Stimulated activated CD4-positive, alpha-beta T cell treated with anti-CD3 and anti-CD28 coated beads, TNF-alpha, amount 100 ng/mL, for 4 hours (primary cell): ENCODE data around the gene TIRAP.
A peak's percentile ranks its signal among the peaks of the same experiment; 100 is the strongest.
"Not testable (repeated sequence)": the region's sequence is repeated elsewhere in the genome, so short reads cannot be mapped to it uniquely, and the experiment has no call there.

Source experiments
- DNase-seq, 3 experiments: peaks; one replicate each; pipeline ENCODE4 v3.0.0-alpha.2; 2020; ENCODE audit warnings: low read depth in 3 of 3

Gene TIRAP, protein sequence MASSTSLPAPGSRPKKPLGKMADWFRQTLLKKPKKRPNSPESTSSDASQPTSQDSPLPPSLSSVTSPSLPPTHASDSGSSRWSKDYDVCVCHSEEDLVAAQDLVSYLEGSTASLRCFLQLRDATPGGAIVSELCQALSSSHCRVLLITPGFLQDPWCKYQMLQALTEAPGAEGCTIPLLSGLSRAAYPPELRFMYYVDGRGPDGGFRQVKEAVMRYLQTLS

DNA sequence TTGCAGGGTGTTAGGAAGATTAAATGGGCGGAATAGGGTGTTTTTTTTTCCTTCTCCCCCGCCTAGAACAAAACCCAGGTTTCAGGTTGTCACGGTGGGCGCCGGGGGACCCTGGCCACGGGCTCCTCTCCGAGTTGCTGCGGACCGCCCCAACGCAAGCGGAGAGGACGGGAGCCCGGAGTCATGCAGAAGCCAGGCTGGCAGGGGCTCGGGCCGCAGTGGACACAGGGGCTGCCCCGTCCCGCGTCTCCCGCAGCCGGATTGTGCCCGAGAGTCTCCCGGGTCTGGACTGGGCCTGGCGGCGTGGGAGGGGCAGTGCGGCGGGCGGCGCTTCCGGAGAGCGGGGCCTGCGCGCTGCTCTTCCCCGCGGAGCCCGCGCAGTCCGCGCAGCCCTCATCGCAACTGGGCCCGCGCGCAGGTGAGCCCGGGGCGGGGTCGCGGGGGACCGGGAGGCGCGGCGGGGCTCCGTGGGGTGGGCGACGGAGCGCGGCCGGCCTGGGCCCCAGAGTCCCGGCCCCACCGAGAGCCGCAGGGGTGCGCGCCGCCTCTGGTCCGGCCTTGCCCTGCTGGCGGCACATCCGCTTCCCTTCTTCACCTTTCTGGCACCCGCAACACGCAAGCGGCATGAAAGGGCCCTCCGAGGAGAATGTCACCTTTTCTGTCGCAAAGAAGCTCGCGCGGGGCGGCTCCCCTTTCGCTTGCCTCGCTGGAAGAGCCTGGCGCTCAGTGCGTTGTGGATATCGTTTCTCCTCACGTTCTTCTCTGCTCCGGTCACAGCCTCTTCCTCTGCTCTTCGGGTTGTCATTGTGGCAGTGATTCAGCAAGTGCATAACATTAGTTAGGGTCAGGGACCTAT, at the start of gene TIRAP:
TIRAP (plus strand) TSS at position 358 of the 856 bp plus-strand sequence. CDS start 7,802 bp downstream, outside the sequence.
- peak in 2 of 3 experiments; percentile 16 to 47 for DNase-seq

DNA sequence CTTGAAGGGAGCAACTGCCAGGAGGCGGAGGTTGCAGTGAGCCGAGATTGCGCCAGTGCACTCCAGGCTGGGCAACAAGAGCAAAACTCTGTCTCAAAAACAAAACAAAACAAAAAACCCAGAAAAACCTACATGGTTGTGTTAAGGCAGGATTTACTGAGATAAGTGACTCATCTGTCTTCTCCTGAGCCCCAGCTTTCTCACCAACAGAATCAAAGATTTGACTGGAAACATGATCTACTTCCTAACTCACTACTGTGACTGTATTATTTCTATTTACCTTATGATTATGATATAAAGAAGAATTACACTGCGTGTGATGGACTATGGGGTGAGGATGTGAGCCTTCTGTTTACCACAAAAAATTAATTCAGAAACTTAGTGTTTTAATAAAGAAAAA, 49.5 kb upstream of the TIRAP start:
- no peak for DNase-seq

DNA sequence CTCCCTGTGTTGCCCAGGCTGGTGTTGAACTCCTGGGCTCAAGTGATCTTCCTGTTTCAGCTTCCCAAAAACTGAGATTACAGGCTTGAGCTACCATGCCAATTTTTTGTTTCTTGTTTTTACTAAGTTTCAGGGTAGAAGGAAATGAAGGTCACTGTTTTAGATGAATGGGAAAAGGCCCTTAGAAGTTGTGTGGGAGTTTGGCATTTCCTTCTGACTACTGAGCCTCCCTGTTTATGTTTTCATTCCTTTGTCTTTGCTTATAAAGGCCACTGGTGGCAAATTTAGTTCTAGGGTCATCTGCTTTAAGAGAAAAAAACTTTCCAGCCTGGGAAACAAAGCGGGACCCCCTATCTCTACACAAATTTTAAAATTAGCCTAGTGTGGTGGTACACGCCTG, 36.3 kb upstream of the TIRAP start:
- DNase-seq, result no peak

DNA sequence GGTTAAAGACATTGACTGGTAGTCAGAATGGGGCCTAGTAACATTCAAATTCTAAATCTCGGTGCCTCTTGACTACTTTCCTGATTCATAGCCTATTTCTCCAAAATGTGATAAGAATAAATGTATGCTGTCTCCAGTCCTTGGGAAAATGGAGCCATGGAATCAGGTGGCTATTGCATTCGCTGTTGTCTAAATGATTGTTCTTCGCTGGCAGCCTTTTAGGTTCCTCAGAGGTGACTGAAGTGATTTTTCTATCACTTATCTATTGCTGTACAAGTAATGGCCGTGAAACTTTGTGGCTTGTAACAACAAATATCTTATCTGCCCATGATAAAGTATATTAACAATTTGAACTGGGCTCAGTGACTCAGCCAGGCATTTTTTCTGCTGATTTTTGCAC, 29.6 kb upstream of the TIRAP start:
- no peak for DNase-seq

DNA sequence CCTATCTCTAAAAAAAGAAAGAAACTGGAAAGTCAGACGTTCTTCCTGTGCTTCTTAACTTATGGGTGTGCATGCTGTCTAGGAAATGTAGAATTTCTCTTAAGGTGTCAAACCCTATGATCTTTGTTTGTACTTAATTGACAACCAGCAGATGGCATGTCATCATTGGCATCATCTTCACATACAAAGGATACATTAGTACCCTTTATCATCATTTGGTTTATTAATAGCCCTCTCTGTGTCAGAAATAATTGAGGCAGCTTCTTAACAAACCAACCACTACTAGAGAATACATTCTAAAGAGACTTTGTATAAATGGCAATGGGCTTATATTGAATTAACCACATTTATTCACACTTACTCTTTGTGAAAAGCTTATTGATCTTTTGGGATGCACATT, 28.1 kb upstream of the TIRAP start:
- no peak for DNase-seq

DNA sequence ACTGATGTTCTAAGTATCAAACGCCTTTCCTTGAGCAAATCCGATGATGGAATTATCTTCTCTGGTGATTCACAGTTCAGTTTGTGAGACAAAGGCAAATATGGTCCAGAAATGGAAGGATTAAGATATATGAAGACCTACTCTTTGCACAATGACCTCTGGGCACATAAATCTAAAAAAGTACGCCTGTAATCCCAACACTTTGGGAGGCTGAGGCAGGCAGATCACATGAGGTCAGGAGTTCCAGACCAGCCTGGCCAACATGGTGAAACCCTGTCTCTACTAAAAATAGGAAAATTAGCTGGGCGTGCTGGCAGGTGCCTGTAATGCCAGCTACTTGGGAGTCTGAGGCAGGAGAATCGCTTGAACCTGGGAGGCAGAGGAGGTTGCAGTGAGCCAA, 27.4 kb upstream of the TIRAP start:
- DNase-seq, result not testable (repeated sequence)

DNA sequence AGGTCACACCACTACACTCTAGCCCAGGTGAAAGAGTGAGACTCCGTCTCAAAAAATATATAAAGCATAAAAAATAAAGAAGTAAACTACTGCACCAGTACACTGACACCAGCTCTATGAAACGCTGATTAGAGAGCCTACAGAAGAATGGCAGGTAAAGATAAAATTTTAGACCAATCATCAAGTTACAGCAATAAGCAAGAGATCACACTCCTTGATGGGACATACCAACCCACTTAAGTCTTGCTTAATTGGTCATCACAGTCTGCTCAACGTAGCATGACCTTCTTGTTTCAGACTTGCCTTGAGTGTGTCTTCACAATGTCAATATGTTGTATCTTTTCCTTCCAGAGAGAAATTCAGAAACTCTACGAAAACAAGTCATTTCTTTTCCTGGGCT, 26.7 kb upstream of the TIRAP start:
- no peak for DNase-seq

DNA sequence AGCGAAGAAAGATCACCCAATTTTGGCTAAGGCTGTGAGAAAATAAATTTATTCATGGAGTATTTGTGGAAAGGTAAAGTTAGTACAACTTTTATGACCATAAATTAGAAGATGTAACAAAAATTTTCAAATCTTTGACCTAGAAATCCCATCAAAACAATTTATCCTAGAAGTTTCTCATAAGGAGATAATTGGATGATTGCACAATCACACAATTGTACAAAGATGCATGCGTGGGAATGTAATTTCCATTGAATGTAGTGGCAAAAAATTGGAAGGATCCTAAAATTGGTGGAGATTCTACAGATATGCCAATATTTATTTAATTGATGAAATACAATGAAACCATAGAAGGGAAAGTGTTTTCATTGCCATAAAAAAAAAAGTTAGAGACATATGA, 25.7 kb upstream of the TIRAP start:
- DNase-seq, result no peak

DNA sequence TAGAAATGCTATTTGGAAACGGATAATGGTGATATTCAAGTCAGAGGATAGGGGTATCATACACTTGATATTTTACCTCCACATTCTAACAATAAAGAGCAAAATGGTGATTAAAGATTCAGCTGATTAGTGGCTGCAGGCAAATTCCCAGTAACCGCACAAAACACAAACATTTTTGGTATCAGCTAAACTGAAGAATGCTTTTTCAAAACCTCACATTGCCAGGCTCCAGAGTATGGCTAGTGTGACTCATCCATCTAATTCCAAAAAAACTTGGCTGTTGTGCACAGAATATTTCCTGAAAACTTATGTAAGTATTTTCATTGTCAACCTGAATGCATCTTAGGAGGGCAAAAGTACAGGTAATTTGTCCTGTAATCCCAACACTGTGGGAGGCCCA, 25.1 kb upstream of the TIRAP start:
- no peak for DNase-seq

DNA sequence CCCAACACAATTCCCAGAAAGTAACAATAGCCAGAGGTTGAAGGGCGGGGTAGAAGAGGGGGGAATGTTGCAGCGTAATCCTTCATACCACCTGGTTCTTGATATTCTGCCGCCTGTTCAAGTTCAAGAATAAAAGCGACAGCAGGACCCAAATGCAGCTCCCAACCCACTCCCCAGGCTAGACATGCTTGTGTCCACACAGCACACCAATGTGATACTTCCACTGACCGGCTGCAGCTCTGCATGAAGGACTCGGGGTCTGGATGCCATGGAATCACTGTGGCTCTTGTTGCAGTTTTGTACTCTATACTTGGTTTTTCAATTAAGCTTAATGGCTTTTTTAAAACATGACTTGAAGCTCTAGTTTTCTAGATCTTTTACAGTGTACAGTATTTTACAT, 20.7 kb upstream of the TIRAP start:
- DNase-seq, result no peak

DNA sequence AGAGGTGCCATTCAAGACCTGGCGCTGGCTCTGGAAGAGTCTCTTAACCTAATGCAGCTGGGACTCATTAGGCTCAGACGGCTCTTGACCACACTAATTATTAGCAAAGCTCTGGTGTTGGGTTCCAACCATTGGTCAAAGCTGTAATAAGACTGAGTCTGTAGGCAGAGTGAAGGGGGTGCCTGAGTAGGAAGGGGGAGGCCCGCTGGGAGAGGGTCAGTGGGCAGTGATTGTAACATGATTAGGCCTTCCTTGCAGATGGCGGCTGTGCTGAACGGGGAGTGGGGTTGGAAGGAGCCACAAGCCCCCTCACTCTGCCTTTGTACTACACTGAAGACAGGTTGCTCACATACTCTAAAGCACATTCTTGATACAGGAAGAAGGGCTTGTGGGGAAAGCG, 19.4 kb upstream of the TIRAP start:
- DNase-seq, result no peak

DNA sequence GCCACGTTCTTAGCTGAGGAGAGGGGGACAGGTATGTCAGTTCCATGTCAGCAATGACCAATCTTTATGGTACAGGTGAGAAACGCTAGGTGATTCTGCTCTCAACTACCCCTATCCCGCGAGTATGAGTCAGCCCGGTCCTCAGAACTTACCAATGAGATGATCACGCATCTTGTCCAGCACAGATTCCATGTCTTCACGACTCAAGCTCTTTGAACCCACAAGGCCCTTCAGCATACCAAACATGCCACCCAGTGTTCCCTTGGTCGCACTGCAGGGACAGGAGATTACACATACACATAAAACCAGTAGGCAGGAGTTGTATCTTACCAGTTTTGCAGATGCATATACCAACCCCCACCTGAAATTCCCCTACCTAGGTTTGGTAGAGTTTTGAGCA, 17.1 kb upstream of the TIRAP start:
- no peak for DNase-seq

DNA sequence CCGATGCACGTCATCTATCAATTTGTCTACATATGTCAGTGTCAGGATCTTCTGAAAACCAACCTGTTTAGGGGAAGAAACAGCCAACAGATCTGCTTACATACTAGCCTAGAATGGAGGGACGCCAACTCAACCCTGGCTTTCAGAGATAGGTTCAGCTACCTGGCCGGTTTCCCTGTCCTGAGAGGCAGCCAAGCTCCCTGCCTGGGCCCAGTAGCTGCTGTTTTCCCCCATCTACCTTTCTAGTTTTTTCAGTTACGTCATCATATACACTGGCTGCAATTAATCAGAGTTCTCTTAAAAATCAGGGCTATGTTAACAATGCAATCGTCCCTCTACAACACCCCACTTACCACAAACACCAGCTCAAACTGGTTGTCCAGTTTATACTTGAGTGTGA, 15.2 kb upstream of the TIRAP start:
- no peak for DNase-seq

DNA sequence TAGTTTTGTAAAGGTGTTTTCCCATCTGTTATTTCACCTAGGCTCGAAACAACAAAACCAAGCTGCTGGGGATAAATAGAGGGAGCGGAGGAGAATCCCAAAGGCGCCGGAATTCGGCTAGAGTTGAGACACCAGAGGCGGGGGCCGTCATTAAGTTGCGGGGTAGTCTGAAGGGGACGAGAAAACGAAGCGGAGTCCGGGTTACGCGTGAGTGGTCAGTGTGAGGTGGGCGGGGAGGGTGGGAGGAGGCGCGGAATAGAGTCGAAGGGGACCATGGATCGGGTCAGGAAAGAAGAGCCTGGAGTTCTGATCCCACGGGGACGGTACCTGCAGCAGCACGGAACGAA, 14.6 kb upstream of the TIRAP start:
- no peak for DNase-seq

DNA sequence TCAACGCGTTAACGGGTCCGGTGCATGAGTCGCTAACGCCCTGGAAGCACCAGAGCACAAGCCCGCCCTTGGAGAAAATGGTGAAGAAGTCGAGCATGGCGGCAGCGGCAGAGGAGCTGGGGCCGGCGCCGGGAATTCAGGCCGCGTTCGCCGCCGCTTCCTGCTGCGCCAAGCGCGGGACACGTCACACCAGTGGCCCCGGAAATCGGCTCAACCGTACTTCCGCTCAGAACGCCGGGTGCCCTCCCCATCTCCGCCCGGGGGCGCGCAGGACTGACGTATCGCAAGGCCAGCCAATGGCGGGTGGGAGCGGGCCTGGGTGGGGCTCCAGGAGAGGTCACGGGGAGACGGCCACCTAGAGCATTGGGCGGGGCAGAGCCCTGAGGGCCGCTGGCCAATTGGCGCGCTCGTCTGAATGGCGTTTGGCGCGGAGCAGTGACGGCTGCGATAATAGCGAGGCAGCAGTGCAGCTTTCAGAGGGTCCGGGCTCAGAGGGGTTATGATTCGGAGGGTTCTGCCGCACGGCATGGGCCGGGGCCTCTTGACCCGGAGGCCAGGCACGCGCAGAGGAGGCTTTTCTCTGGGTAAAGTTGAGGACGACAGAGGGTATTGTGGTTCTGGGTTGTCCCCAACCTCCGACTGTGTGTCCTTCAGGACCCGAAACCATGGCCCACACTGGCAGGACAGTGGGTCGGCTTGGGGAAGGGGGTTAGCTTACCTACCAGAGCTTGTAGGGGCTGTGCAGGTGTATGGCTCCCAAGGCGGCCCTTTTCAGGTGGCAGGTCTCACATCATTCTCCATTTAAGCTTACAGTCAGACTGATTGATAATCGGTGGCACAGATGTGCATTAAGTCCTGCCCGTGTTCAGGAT, 13.9 kb upstream of the TIRAP start, which contains the start of the genes FOXRED1 and SRPRA:
FOXRED1 (plus strand) TSS at position 447 of the 872 bp plus-strand sequence; CDS start at position 500, 53 bp downstream.
SRPRA (minus strand) TSS at position 188 of the 872 bp plus-strand sequence; CDS start at position 97, 91 bp downstream.
- DNase-seq, result peak; percentile 99 to 100 (median 99)

DNA sequence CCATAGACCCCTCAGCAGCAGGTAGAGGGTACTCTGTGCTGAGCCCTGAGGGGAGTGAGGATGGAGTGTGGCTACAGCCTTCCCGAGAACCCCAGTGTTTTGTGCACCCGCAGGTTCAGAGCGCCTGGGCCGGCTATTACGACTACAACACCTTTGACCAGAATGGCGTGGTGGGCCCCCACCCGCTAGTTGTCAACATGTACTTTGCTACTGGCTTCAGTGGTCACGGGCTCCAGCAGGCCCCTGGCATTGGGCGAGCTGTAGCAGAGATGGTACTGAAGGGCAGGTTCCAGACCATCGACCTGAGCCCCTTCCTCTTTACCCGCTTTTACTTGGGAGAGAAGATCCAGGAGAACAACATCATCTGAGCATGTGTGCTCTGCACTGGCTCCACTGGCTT, 5.6 kb upstream of the TIRAP start:
- no peak for DNase-seq

DNA sequence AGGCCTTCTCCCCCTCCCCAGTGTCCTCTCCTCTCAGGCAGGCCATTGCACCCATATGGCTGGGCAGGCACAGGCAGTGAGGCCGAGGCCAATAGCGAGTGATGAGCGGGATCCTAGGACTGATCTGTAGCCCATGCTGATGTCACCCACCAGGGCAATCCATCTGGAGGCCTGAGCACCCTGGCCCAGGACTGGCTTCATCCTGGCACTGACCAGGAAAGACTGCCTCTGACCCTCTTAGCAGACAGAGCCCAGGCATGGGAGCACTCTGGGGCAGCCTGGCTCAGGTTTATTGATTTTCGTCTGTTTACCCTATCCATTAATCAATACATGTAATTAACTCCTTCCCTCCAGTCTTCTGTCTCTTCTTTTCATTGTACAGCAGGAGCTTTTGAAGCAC, 5.1 kb upstream of the TIRAP start:
- DNase-seq, result no peak

DNA sequence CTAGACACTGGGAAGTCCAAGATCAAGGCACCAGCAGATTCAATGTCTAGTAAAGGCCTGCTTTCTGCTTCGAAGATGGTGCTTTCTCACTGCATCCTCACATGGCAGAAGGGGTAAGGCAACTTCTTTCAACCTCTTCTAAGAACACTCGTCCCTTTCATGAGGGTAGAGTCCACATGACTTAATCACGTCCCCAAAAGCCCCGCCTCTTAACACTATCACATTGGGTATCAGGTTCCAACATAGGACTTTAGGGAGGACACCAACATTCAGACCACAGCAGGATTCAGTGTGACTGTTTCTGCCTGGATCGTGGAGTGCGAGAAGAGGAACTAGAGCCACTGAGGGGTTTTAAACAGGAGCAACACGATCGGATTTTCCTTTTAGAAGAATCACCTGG, 3.7 kb upstream of the TIRAP start:
- no peak for DNase-seq

DNA sequence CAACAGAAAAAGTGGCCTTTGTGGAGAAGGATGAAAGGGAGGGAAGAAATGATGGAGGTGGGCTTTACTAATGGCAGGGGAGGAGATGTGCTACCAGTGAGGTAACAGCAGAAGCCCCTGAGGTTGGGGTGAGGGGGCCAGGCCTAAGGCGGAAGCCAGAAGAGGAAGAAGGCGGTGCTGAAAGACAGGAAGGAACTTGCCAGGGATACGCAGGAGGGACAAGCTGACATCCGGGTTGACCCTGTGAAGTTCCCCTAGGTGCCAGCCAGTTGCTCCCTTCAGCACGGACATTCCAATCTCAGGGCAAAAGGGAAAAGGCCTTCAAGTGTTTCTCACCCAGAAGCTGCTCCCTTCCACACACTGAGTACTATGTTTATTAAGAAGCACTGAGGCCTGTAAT, 2.3 kb upstream of the TIRAP start:
- no peak for DNase-seq

DNA sequence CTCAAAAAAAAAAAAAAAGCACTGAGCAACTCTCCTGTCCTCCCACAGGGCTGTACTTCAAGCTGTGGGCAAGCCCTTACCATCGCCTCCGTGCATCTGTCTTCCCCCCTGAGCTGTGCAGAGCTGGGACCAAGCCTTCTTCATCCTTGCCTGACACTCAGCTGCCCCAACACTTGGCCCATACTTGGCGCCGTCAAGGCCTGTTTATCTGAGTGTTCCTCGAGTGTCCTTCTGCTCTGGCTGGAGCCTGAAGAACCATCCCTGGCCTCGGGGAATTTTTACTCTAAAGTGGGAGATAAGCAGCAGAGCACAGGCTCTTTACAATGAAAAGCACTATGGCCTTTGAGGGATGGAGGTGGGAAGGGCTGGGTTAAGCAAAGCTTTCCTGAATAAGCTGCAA, 1.6 kb upstream of the TIRAP start:
- no peak for DNase-seq

DNA sequence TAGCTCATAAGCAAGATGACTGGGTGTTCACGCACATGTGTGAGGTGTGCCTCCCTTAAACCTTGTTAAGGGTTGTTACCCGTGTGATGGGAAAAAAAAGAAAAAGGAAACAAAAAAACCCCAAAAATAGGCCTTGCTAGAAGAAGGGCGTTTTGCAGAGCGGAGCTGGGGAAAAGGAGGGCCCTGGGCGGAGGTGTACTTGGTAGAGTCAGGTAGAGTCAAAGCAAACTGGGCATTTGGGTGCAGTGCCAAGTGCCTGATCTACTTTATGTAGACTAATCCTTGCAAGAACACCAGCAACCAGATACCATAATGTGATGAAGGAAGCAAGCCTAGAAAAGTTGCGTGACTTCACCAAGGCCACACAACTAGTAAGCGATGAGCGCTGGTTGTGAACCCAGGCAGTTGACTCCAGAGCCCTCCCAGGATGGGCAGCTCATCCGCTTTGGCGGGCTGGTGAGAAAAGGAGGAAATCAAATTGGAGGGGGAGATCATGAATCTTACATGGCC, 1.2 kb upstream of the TIRAP start:
- no peak for DNase-seq

DNA sequence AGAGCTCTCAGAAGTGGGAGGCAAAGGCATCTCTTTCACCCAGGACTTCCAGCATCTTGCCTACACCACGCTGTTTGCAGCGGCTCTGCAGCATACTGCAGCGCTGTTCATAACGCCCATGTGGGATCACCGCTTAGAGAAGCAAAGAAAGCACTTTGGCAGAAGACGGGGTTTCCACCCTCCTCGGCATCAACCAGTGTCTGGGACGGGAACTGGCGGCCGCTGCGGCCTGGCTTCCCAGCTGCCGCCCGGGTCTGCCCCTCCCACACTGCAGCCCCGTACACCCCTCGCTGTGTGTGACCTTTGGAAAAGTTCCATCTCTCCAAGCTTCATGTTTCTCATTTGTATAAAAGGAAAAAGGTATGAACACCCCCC, 545 bp upstream of the TIRAP start:
- peak in 1 of 3 experiments; percentile 15 for DNase-seq
